Right renal pelvis (tissue), 4 donors: ENCODE results near the gene IFNL1. TPM values are rescaled to one million over a fixed set of nuclear protein-coding genes. Genes with fewer than 3 reads are reported as not detected.
"Not testable (repeated sequence)": the region's sequence is repeated elsewhere in the genome, so short reads cannot be mapped to it uniquely, and the experiment has no call there.

Source experiments
- DNase-seq, 4 donors: peaks; one replicate each; pipeline ENCODE4 v3.0.0-alpha.2; 2013; ENCODE audit warnings: low read depth in 4 of 4, low spot score in 3 of 4, missing footprints in 1 of 4
- polyA plus RNA-seq, 4 donors: library from polyadenylated mRNA; unstranded; fragments of 120-200 nt; gene quantifications; one replicate each; pipeline ENCODE4 v1.2.1, GENCODE V29; 2013; ENCODE audit not compliant: insufficient read length in 4 of 4

The IFNL1 gene
- polyA plus RNA-seq, 4 donors = not detected

DNA sequence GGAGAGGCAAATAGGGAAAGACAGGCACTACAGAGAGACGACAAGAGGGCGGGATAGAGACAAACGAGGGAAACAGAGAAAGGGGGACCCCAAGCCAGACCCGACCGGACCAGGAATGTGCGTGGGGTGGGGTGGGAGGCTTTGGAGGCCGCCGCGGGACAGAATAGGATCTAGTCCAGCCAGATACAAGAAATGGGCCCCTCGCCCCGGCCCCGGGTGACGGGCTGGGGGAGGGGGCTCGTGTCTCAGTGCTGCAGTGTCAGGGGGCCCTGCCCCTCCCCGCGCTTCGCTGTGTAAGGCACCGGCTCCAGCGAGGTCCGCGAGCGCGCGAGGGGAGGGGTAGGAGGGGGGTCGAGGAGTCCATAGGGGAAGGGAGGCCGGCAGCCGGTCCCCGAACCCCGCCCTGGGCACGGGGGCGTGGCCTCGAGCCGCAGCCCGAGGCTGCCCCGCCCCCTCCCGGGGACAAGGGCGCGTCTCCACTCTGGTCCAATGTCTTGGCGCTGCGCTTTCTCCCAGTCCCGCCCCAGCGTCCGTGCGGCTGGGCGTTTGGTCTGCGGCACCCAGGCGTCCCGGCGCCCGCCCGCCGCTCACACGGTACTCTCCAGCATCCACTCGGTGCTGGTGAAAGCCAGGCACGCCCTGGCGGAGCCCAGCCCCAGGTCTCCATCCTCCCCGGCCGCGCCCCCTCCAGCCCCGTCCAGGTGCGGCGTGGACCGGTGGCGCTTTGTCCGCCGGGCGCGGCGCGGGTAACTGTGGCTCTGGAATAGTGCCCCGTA is 11.0 kb downstream of the IFNL1 start:
- DNase-seq = peak in 1 of 4 donors; percentile 42

GRCh38 chr19:39307822-39308530 is 11.8 kb downstream of the IFNL1 start:
- no peak for DNase-seq

DNA sequence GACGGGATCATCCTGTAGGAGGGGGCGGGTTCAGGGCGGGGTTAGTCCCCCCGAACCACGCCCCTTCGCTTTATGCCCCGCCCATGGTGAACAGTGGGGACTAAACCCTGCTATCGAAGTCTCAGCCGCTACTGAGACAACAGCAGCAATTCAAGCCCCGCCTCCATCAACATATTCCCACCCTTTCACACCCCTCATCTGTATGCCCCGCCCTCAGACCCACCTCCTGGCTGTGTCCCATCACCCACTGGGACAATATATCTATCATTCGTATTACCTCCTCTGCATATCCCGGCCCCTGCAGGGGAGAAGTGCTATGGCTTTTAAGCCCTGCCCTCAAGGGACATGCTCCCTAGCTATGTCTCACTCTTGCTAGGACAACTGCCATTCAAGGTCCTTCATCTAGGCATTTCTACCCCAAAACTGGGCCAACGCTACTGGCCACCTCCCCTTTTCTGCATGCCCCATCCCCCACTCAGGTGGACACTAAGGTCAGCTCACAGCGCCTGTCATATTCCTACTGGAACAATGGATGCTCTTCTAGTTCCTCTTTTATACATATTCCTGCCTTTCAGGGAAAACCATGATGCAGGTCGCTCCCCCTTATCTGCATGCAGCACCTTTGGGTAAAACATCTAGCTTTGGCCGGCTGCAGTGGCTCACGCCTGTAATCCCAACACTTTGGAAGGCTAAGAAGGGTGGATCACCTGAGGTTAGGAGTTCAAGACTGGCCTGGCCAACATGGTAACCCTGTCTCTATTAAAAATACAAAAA is 12.5 kb downstream of the IFNL1 start:
- no peak for DNase-seq

DNA sequence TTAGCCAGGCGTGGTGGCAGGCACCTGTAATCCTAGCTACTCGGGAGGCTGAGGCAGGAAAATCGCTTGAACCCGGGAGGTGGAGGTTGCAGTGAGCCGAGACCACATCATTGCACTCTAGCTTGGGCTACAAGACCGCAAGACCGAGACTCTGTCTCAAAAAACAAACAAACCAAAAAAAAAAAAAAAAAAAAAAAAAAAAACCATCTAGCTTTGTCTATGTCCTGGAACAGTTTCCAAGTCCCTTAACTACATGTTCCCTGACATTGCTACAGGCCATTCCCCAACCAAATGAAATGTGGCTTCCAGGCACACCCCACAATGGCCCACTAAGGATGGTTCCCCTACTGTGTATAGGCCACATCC is 13.1 kb downstream of the IFNL1 start:
- DNase-seq = not testable (repeated sequence)

DNA sequence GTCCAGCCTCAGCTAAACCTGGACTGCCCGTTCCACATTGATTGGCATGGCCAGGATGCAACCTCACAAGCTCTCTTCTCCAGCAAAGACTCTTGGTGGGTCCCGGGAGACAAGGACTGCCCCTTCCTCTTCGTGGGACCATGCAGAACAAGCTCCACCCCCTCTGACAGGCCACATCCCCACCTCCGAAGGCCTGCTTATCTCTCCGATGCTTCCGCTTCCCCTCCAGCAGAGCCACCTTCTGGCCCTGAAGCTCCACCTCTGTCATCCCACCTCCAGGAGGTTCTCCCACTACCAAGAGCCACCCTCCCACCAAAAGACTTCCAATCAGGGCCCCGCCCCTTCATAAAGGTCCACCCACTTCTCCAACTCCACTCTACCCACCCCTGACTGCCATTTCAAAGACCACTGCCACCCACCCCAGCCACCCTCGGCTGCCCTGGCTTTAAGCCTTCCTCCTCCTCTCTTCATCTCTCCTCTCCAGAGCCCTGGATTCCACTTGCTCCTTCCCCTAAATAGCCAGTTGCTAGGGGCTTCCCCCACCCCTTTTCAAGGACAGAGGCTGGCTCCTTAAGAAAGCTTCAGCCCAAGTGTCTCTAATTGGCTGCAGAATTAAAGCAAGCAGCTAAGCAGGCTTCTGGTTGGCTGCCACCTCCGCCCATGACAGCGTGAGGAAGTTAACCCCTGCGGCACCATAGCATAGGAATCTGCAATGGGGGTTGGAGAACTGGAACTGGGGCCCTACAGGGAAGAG is 14.5 kb downstream of the IFNL1 start:
- DNase-seq = no peak

DNA sequence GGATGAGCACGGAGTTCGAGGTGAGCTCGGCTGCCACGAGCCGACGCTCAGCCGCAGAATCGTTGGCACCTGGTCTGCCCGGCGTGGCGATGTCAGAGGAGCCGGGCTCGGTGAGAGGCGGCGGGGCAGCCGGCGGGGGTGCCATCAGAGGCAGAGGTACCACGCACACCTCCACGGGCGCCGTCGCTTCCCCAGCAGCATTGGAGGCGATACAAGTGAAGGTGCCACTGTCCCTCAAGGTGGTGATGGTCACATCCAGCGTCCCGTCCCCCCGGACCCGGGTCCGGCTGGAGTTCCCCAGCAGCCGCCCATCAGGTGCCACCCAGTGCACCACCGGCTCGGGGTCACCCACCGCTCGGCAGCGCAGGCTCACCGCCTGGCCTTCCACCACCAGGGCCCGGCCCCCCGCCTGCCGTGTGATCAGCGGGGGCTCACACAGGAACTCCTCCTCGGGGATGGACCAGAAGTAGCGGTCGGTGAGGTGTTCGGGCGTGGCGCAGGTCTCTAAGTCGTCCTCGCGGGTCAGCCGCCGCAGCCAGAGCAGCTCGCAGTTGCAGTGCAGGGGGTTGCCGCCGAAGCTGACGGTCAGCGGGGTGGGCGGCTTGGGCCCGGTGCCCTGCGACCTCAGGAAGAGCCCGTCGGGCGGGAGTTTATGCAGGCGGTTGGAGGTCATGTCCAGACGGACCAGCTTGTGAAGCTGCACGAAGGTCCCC is 18.0 kb downstream of the IFNL1 start:
- no peak for DNase-seq

GRCh38 chr19:39315933-39316332 is 19.7 kb downstream of the IFNL1 start:
- no peak for DNase-seq

DNA sequence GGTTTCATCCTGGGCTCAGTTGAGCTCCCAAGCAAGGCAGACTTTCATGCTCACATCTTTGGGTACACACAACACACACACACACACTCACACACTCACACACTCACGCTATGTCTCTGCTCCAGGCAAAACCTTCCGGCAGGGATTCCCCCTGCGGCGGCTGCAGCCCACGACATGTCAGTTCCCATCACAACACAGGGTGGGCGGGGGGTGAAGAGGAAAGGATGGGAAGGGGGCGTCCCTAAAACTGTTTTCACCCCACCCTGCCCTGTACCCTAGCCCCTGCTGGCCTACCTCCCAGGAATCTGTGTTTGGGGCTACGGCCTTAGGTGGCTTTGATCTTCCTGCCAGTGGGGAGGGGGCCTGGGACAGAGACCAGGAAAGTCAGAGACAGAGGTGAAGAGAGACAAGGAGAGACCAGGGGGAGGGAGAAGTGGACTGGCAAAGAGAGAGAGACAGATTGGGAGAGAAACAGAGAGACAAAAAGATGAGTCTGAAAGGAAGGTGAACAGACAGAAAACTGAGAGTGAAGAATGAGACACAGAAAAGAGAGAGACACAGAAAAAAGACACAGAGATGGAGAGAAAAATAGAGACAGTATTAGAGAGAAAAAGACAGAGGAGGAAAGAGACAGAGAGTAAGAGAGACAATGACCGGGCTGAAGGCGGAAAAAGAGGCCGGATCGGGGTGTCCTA is 20.6 kb downstream of the IFNL1 start:
- DNase-seq = no peak

- no peak for DNase-seq
Observed at GRCh38 chr19:39317476-39317875, 21.3 kb downstream of the IFNL1 start.

DNA sequence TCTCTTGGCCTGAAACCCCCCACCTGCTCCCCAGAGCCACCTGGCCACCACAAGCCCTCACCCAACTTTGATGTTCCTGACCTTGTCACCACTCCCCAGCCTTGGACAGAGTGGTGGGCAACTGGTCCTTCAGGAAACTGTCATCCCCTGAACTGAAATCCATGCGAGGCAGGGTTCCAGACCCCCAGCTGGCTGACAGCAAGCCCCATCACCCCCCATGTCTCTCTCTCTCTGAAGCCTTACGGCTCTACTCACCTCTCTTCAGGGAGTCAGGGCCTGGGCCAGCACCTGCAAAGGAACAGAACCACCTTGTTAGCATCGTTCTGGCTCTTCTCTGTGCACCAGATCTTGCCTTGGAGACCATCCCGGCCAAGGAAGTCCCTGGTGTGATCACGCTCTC is 21.9 kb downstream of the IFNL1 start:
- DNase-seq = no peak

GRCh38 chr19:39318690-39319089 is 22.5 kb downstream of the IFNL1 start:
- DNase-seq = no peak

DNA sequence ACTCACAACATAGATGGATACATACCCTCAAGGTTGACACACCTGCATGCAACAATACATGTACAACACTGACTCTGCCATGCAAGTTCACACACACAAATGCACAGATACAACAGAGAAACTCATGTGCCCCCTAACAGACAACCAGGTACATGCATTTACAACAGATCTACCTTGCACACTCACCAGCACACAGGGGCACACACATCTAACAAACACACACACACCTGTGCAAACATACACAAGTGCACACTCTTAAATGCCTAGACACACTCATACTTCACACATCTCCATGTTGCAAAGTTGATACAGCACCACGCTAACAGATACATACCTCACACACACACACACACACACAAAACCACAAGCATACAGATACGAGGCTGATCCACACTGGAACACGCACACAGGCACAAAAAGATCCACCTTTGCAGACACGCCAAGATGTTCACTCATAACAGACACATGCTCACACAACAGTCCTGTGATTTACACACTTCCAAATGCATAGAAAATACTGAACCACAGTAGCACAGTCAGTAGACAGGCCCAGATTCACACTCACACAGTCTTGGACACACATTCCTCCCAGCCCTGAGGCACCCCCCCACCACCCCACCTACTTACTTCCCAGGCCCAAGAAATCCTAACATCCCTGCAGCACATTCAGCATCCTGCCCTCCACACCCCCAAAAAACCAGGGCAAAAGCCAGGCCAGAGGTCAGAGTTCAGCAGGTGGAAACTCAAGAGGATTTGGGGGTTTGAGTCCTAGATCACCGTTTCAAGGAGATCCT is 23.1 kb downstream of the IFNL1 start:
- DNase-seq = no peak

DNA sequence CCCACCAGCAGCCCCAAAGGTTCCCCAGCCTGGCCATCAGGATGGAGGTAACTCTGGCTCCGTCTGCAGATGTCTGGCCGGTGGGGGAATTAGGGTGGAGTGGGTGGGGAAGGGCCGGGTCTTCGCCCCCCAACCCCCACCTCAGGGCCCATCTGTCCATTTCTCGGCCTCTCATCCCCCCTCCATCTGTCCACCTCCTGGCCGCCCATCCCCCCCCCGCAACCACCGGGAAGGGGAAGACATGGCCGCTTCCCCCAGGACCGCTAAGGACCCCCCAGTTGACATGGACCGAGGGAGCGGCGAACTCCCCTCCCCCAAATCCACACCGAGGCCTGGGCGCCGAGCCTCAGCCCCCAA is 23.7 kb downstream of the IFNL1 start:
- DNase-seq = no peak

GRCh38 chr19:39321117-39321831 is 25.1 kb downstream of the IFNL1 start:
- DNase-seq = no peak

DNA sequence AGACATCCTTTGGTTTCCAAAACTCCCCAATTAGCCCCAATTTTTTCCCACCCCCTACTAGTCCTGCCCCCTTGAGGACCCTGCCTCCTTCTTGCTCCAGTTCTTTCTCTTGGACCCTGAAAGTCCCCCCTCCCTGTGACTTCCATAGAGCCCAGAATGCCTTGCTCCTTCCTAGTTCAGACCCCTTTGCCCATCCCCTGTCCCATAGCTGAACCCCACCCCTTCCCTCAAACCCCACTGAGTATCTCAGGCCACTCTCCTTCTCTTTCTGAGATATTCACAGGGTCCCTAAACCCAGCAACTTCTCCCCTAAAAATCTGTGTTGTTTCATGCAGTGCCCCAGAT is 25.6 kb downstream of the IFNL1 start:
- DNase-seq = no peak

GRCh38 chr19:39324242-39324842 is 28.1 kb downstream of the IFNL1 start:
- no peak for DNase-seq

- no peak for DNase-seq
Observed at GRCh38 chr19:39325778-39326665, 29.8 kb downstream of the IFNL1 start.
